ENCODE results near the gene NES. TPM values are rescaled to one million over a fixed set of nuclear protein-coding genes. Genes with fewer than 3 reads are reported as not detected.

Gene NES
- total RNA-seq, 2 experiments from 2014 or later: not detected

DNA sequence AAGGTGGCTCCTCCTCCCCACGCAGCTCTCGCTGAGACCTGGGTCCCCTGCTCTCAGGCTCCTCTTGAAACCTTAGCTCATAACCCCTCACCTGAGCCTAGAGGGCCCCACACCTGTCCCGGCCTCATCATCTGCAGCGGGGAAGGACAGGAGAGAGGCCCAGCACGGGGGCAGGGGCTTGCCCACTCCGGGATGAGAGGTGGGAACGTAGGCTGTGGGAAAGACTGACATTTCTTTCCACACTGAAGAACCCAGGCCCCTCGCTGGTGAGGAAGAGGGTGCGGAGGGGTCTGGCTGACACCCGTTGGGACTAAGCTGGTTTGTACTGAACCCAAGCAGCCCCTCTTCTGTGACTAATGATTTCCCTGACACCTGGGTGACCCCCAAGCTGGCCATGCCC lies 14.0 kb upstream of the NES start:
- CTCF ChIA-PET: interaction anchor here (1.8 to 6.4 kb wide), 8 partner anchors 11 to 198 kb away, joined by 5 to 164 read pairs (median 22); partner anchors contain the start of genes CRABP2, ISG20L2 and METTL25B
- POLR2A ChIA-PET: no interaction called here

DNA sequence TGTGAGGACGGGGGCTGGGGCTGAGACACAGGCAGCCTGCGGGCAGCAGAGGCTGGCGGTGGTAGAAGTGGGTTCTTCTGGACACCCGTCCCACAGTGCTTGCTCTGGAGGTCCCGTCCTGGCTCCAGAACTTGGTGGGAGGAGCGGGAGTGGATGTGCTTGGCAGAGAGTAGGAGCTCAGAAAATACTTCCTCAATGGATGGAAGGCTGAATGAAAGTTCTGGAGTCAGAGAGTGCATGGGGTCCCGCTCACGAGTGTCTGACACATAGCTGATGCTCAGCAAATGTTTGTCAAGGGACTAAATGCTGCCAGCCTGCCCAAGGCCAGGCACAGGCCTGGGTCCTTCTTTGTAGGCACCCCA lies 13.4 kb upstream of the NES start:
- ChIA-PET CTCF (interaction anchor here (0.7 to 6.4 kb wide), 21 partner anchors 11 to 199 kb away, joined by 3 to 164 read pairs (median 7); partner anchors contain the start of genes CRABP2, INSRR, ISG20L2 and METTL25B), POLR2A (interaction anchor here (1.5 to 2.5 kb wide), 2 partner anchors 16 to 35 kb away, joined by 10 to 12 read pairs; partner anchors contain the start of gene CRABP2)

DNA sequence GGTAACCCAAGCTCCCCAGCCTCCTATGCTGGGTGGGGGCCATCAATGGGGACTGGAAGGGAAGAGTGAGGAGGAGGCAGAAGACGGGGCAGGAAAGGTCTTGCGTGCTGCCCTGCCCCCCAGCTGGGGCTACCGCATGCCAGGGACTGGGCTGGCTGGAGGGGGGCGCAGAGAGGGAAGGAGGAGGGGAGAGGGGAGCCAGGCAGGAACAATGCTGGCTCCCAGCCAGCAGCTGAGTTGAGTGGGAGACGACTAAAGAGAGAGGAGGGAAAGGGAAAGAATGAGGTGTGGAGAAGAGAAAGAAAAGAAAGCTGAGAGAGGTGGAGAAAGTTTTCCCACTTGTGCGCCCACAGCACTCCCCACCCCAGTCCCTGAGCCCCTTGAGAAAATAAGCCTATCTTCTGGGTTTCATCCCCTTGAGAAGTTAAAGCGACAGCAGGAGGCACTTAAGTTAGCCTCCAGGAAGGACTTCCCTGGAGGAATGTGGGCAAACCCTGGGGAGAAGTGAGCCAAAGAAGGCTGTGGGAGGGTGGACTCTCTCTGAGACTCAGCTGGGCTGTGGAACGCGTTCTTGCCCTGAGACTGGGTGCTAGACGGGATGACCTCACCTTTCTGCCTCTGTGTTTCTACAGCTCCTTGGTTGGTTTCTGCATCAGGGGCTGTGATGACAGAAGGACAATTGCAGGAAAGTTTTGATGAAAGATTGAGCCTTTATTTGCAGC lies 12.9 kb upstream of the NES start:
- CTCF ChIA-PET: interaction anchor here (0.6 to 6.4 kb wide), 43 partner anchors 10 to 237 kb away, joined by 3 to 164 read pairs (median 5); partner anchors contain the start of genes CRABP2, HAPLN2, INSRR and IQGAP3
- POLR2A ChIA-PET: interaction anchor here (1.0 to 2.5 kb wide), 3 partner anchors 16 to 126 kb away, joined by 3 to 12 read pairs (median 10); partner anchors contain the start of genes CRABP2 and SH2D2A

DNA sequence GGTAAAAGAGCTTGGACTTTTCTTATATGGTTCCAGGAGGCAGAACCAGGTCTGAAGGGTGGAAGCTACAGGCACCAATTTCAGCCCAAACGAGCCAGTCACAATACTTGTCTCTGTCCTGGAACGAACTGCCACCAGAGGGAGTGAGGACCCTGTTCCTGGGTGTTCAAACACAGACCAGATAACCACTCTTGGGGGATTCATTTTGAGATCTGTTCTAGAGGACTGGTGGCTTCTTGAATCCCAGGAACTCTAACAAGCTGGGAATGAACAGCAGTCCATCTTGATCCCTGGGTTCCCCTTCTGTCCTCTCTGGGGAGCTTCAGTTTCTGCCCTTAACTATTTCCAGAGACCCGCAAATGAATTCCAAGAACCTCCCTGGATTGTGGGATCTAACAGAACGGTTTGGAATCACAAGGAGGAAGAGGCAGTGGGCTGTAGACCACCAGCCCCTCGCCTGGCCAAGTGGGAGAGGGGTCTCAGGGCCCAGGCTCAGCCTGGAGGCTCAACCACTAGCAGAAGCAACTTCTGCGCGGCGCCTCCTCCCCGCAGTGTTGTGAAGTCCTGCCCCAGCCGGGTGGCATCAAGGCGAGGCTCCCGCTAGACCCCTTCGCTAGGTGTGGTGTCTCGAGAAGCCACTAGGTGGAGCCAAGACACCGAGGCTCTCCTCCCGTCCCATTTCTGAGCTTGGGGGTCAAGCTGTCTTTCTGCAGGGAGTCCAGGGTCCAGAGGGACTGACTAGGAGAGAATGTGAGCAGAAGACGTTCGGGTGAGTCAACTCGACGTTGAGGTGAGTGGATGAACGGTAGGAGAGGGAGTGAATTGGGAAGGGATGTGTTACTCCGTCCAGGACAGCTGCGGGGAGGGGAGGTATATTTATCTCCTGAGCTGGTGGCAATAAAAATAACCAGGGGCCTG lies 12.1 kb upstream of the NES start:
- POLR2A ChIA-PET: interaction anchor here (1.0 to 2.5 kb wide), 3 partner anchors 17 to 127 kb away, joined by 3 to 12 read pairs (median 10); partner anchors contain the start of genes CRABP2 and SH2D2A
- CTCF ChIA-PET: interaction anchor here (0.6 to 6.4 kb wide), 45 partner anchors 9 to 238 kb away, joined by 3 to 164 read pairs (median 5); partner anchors contain the start of genes CRABP2, HAPLN2, INSRR and IQGAP3

DNA sequence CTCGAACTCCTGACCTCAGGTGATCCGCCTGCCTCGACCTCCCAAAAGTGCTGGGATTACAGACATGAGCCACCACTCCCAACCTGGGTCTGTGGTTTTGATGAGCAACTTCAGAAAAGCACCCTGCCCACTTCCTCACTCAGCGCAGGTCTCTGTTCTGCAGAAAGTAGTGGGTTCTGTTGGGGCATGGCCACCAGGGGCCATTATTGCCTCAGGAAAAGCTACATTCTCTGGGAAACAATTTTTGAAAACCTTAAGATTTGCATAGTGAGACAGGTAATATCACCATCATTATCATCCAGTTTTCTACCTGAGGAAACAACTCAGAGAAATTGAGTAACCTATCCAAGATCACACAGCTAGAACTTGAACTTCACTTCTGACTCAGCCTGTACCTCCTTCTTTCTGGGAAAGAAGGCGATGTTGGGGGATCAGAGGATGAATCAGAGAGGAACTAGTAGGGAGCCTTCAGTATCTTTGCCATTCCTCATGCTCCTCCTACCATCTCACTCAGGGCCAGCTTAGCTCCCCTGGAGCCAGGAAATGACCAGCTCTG lies 7.1 kb upstream of the NES start:
- CTCF ChIA-PET: interaction anchor here (0.6 to 3.1 kb wide), 9 partner anchors 11 to 208 kb away, joined by 3 to 17 read pairs (median 4); partner anchors contain the start of genes CRABP2, ISG20L2 and METTL25B
- POLR2A ChIA-PET: interaction anchor here (0.6 to 1.6 kb wide), 3 partner anchors 20 to 44 kb away, joined by 3 read pairs; partner anchors contain the start of genes ISG20L2 and METTL25B

DNA sequence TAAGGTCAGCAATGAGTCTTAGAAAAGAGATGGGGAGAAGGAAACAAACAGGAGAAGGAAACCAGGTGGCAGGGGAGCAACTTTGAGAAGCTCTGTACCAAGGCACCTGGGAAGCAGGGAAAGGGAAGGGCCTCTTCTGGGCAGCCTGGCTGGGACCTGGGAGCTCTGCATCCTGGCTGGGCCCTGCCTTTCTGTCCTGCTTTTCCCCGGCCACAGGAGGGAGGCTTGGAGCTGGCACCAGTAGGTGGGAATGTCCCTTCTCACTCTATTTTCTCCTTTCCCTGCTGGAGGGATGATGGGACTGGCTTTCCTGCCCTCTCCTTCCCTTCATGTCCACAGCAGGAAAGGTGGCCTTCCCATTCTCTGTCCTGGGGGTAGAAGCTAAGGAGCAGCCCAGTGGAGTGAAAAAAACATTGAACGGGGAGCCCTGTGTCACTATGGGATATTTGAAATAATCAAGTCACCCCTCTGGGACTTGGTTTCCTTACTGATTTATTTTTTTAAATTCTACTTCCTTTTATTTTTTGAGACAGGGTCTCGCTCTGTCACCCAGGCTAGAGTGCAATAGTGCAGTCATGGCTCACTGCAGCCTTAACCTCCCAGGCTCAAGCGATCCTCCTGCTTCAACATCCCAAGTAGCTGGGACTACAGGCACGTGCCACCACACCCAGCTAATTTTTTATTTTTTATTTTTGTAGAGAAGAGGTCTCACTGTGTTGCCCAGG lies 5.1 kb upstream of the NES start:
- ChIA-PET CTCF (interaction anchor here (0.6 to 7.4 kb wide), 5 partner anchors 22 to 378 kb away, joined by 3 to 62 read pairs (median 4); no protein-coding TSS in a partner anchor), POLR2A (no interaction called here)

DNA sequence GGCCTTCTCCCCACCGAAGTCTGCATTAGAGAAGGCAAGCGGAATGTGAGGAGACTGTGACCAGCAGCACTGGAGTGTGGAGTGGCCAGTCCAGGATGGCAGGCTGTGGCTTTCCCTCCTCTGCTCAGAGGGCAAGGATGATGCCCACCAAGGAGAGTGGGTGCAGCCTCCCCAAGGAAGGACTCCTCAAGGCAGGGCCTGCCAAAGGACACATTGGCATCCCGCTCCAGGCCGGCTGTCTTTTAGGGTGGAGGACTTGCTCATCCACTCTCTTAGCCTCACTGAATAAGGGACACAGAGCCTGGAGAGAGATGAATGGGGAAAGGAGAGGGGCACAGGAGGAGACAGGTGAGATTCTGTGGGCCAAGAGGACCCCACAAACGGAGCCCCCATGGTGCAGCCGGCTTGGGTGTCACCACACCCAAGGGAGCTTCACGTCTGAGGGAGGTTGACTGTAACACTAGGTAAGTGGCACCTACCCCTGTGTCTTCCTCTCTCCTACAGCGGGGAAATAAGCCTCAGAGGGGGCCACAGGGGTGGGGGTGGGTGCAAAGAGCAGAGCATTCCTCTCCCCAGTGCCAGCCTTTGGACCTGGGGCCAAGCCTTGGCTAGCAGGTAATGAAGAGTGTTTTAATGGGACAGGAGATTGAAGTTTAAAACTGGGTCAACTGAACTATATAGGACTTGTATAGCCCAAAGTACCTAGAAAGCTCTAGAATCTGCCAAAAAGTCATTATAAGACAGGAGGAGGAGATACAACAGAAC lies 4.2 kb upstream of the NES start:
- POLR2A ChIA-PET: no interaction called here

DNA sequence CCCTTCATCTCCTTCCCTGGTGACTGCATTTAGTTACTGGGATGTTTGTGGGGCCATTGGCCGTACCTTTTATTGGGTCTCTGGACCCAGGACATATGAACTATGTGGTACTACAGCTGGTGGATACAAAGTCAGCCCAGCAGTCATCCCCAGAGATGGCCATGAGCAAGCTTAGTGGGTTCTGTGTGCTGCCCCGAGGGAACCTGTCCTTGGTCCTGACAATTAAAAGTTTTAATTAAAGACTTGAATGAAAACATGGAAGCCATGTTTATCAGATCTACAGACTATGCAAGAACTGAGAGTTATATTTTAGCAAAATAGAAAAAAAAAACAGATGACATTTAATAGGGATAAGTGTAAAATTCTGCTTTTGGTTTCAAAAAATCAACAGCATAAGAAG lies 2.8 kb upstream of the NES start:
- ChIA-PET POLR2A (no interaction called here), CTCF (interaction anchor here (0.9 to 7.4 kb wide), 5 partner anchors 9 to 55 kb away, joined by 3 to 62 read pairs (median 7); no protein-coding TSS in a partner anchor)

More for the DNA sequence above, 4.2 kb upstream of the NES start:
- CTCF ChIA-PET: interaction anchor here (1.7 to 7.4 kb wide), 3 partner anchors 21 to 57 kb away, joined by 4 to 62 read pairs (median 7); no protein-coding TSS in a partner anchor

DNA sequence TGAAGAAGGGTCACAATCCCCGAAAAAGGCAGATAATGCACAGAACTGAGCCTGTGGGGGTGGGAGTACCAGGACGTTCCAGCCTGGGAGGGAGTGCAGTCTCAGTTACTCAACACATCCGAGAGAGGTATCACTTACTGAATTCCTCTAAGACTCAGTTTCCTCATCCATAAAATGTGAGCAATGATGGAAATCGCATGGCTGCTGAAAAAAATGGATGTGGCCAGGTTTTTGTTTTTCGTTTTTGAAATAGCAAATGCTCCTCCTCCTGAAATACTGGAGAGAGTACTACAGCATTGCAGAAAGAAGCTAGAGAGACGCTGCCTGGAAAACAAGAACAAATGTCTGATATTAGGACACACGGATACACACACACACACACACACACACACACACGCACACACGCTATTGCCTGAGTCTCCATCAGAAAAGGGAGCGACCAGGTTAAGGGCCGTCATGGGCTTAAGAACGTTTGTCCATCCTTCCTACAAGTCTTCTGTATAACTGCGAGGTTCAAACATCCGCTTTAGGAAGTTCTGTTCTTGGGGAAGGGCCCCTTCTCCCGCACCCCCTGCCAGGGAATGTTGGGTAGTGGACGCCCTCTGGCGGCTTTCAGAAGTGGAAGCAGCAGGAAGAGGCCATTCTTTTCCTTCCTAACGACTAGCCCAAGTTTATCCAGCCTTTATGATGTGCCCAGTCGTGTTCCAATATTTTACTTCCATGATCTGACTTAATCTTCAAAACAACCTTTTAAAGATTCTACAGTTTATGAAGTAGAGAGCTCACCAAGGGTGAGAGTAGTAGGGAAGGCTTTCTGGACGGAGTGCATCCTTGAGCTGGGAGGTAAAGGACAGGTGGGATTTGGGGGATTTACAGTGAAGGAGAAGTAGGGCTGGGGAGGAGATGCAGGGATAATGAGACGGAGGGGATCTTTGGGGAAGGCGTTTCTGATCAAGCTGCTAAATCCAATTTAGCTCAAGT lies 699 bp upstream of the NES start:
- CTCF ChIA-PET: interaction anchor here (0.7 to 7.4 kb wide), 10 partner anchors 12 to 223 kb away, joined by 3 to 62 read pairs (median 4); no protein-coding TSS in a partner anchor
- POLR2A ChIA-PET: no interaction called here

DNA sequence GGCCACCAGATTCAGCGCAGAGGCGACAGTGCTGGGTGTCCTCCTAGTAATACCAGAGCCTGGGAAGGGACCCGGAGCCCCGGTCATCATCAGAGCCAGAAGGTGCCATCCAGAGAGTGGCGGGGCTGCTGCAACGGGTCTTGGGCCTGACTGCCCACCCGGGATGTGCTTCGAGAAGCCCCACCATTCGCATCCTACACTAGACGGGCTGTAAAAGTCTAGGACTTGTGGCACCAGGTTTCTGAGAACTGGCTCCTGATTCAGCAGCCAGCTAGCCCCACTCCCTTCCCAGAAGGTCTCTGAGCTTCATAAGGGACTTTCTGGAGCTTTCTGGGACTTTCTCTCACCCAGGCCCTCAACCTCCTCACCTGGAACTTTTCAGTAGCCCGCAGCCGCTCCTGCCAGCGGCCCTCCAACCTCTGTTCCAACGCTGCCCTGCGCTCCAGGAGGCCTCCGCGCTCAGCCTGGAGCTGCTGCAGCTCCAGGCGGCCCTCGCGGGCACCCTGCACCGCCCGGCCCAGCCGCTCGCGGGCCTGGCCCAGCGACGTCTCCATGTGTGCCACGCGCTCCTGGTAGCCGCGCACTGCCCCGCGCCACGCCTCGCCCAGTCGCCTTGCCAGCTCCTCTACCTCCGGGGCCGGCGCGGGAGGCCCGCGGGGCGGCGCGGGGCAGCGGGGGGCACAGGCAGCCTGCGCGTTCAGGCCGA lies 940 bp downstream of the NES start:
- ChIA-PET CTCF (interaction anchor here (0.6 to 7.4 kb wide), 8 partner anchors 9 to 291 kb away, joined by 3 to 62 read pairs (median 8); no protein-coding TSS in a partner anchor), POLR2A (no interaction called here)

DNA sequence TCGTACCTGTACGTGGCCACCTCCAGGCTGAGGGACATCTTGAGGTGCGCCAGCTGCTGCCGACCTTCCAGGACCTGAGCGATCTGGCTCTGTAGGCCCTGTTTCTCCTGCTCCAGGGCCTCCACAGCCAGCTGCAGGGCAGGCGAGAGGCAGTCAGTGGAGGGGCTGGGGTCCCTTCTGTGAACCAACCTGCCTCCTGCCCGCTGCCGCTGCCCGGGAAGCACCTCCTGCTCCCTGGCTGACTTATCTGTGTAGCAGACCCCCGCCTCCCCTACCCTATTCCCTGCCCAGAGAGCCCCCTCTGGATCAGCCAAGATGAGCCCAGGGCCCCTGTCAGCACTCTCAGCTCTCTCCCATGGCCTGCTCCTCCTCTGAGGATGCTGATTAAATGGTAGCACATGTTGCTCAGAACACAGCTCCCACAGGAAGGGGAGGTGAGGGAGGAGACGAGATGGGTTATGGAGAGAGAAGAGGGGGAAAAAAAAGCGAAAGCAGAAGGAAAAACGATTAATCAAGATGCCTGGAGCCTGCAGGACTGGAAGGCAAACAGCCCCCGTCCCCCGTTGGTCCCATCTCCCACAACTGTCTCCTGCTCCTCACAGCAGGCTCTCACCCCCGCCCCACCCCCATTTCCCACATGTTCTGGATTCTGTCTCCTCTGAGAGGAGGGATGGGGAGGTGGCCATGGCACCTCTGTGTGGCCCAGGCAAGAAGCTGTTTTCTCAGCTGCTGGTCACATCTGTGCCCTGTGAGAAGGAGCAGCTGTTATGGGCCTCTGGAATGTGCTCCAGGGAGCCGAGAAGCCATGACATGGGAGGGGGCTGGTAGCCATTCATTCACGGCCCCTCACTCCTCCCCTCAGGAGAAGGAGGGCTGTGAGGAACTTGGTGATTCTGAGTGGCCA lies 1.7 kb downstream of the NES start:
- POLR2A ChIA-PET: no interaction called here
- CTCF ChIA-PET: interaction anchor here (0.6 to 7.4 kb wide), 7 partner anchors 11 to 290 kb away, joined by 3 to 62 read pairs (median 7); no protein-coding TSS in a partner anchor

DNA sequence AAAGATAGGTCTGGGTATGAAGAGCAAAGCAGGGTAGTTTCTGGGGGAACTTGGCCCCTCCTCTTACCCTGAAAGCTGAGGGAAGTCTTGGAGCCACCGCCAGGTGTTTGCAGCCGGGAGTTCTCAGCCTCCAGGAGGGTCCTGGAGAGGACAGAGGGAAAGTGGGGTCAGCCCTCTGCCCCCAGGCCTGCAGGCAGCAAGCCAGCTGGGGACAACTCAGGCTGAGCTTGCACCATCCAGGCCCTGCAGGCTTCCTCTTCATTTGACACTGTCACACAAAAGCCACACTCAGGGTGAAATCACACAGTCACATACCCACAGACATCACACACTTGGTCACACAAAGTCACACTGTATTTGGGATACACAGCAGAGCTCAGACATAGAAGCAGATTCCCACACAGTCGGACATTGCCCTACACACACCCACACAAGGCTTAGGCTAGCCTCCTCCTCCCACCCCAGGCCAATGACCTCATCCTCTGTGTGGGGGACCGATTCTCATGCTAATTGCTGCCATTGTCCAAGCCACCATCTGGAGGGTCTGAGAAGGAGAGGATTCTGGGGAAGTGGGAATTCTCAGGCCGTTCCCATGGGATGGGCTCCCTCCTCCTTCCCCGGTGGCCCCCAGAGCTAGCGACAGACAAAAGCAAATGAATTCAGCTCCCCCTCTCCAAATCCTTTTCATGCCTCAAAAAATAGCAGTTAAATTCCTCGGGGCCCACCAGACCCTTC lies 3.7 kb downstream of the NES start:
- POLR2A ChIA-PET: no interaction called here

DNA sequence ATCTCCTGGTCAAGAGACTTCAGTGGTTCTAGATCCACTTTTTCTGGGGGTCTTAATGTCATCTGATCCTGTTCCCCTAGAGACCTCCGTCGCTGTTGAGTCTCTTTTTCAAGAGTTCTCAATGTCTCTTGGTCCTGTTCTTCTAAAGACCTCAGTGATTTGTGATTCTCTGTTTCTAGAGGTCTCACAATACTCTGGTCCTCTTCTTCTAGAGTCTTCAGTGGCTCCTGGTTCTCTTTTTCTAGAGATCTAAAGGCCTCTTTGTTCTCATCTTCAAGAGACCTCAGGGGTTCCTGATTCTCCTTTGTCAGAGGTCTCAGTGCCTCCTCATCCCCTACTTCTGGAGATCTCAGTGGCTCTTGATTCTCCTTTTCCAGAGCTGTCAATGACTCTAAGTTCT lies 5.4 kb downstream of the NES start:
- ChIA-PET CTCF (interaction anchor here (1.5 to 1.6 kb wide), 2 partner anchors 12 to 14 kb away, joined by 3 to 5 read pairs; no protein-coding TSS in a partner anchor), POLR2A (no interaction called here)

More for the DNA sequence above, 3.7 kb downstream of the NES start:
- CTCF ChIA-PET: interaction anchor here (0.9 to 1.6 kb wide), 2 partner anchors 14 to 17 kb away, joined by 3 to 5 read pairs; no protein-coding TSS in a partner anchor

DNA sequence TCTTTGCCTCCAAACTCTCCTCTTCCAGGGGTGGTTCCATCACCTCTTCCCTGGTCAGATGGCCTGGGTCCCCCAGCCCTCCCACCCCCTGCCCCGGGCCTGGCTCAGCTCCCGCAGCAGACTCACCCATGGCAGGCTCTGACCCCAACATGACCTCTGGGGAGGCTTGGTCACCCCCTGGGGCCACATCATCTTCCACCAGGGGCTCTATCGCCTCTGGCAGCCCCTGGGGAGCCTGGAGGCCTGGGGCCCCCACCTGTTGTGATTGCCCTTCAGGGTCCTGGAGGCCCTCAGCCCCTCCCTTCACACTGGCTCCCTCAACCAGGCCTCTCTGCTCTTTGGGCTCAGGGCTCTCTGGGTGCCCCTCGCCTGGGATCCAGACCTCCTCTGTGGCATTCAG lies 6.4 kb downstream of the NES start:
- POLR2A ChIA-PET: no interaction called here
- CTCF ChIA-PET: interaction anchor here (1.6 kb wide), 1 partner anchor 13 kb away, joined by 5 read pairs; no protein-coding TSS in a partner anchor
